Motor neuron (in vitro differentiated cells): Measurements from ENCODE around the gene SLC27A1. TPM values are rescaled to one million over a fixed set of nuclear protein-coding genes. Genes with fewer than 3 reads are reported as not detected.

Source experiments
- ATAC-seq, 8 experiments: fragments of 200-7000 bp; cut with Tn5 transposase; replicated peaks in 6 of 8; 2 replicates each; pipeline ENCODE4 v1.8.0; 2021; ENCODE audit warnings: mild to moderate bottlenecking in 8 of 8, moderate library complexity in 8 of 8
- H3K27ac ChIP-seq, 2 donors: fragments of 250-450 bp; sonication (Bioruptor Pico); 2 replicates each; pipeline ENCODE4 v1.9.0; 2021; ENCODE audit warnings: antibody characterized with exemption in 2 of 2, mild to moderate bottlenecking in 2 of 2, moderate library complexity in 1 of 2
- H3K4me1 ChIP-seq, 2 donors: fragments of 250-450 bp; sonication (Bioruptor Pico); replicated peaks in 1 of 2; 2 replicates each; pipeline ENCODE4 v1.6.1; 2021; ENCODE audit warnings: antibody characterized with exemption in 2 of 2, mild to moderate bottlenecking in 2 of 2, moderate library complexity in 1 of 2
- H3K4me3 ChIP-seq, 5 donors: fragments of 250-450 bp; sonication (Bioruptor Pico); 2 replicates each; pipeline ENCODE4 v1.9.0; 2021; ENCODE audit warnings: antibody characterized with exemption in 5 of 5, mild to moderate bottlenecking in 5 of 5, moderate library complexity in 4 of 5
- WGBS, 10 experiments: fragments of 450-650 bp; shearing (Covaris generic); methylation state at CpG; one replicate each; pipeline ENCODE4 v1.0.0; 2022; 5-methylcytosine and 5-hydroxymethylcytosine counted together
- in situ Hi-C, 9 experiments: fragments of 400-800 bp; cut with MboI; loops; one replicate each; pipeline ENCODE4 v1.15.0; 2021; ENCODE audit warnings: low sequenced_read_pairs in 9 of 9, low pct_unique_long_range_greater_than_20kb in 2 of 9; ENCODE audit not compliant: unreplicated experiment in 9 of 9
- total RNA-seq, 8 experiments: library from RNA; unstranded; fragments of 300-600 nt; gene quantifications; 2 replicates each; pipeline versions ENCODE4 v1.2.3 to v1.2.4, GENCODE V29; 2022

The SLC27A1 gene
- total RNA-seq: 10 to 100 TPM in 5 of 8 experiments, 1 to 10 TPM in 3; 6.5 to 30.5 (median 10.5) TPM

DNA sequence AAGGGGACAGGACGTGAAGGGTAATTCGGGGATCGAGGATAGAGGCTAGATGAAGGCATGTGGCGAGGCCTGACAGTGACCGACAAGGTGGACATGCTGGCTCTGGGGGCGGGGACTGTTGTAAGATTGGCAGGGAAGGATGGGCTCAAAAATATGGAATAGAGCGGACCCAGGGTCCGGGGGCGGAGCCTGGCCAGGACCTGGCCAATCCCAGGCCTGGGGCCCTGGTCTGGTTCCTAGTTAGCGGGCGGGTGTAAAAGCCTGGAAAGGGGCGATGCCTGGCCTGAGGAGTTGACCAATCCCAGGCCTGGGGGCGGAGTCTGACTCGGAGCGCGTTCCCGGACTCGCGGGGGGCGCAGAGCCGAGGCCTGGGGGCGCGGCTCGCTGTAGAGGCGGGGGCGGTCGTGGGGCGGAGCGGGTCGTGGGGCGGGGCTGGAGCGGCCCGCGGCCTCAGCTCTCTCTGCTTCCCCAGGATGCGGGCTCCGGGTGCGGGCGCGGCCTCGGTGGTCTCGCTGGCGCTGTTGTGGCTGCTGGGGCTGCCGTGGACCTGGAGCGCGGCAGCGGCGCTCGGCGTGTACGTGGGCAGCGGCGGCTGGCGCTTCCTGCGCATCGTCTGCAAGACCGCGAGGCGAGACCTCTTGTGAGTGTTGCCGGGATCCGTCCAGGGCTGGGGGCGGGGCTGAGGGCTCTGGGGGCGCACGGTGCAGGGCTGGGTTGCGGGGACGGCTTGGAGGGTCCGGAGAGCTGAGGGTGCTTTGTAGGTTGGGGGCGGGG, at the start of gene SLC27A1:
Gene SLC27A1, plus strand, starts transcription at position 457 of the 774 bp plus-strand sequence. Its CDS starts 17 bp downstream, at position 474.
- H3K4me3 ChIP-seq: peak within 1 kb of the TSS; percentile 57 to 89 (median 73)
- peak within 1 kb of the TSS; percentile 81 to 90 for H3K27ac ChIP-seq
- 0% methylated on average over 1 to 4 of the region's 67 CpGs; no CpG with 5 or more reads in 7 of the 10 experiments for WGBS, 10 experiments
- ATAC-seq: peak; percentile 82 to 93 (median 91)
- in situ Hi-C loops: no loop called here
- peaks cover 11 to 16% of the 10 kb centered on the region in 2 donors for H3K4me1 ChIP-seq

DNA sequence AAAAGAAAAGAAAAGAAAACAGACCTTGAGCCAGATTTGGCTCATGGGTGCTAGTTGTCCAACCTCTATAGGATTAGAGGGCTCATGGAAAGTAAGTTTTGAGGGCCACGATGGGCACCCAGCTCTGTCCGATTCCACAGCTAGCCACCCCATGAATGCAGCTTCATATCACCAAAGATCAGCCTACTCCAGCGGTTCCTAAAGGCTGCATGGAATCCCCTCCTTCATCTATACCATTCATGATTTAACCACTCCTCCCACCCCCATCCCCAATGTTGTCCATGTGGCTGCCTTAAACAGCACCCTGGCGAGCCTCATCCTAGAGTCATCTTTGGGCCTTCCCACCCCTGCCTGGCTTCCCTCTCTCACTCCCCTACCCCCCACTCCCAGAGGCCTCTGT, 48.4 kb upstream of the SLC27A1 start:
- no peak overlapping the region for H3K4me3 ChIP-seq
- no peak overlapping the region for H3K27ac ChIP-seq
- in situ Hi-C loops: no loop called here
- no peak for ATAC-seq
- WGBS, 10 experiments: 94 to 100% methylated on average over 2 to 3 of the region's 4 CpGs; no CpG with 5 or more reads in 8 of the 10 experiments
- peaks cover 4 to 5% of the 10 kb centered on the region in 2 donors for H3K4me1 ChIP-seq

DNA sequence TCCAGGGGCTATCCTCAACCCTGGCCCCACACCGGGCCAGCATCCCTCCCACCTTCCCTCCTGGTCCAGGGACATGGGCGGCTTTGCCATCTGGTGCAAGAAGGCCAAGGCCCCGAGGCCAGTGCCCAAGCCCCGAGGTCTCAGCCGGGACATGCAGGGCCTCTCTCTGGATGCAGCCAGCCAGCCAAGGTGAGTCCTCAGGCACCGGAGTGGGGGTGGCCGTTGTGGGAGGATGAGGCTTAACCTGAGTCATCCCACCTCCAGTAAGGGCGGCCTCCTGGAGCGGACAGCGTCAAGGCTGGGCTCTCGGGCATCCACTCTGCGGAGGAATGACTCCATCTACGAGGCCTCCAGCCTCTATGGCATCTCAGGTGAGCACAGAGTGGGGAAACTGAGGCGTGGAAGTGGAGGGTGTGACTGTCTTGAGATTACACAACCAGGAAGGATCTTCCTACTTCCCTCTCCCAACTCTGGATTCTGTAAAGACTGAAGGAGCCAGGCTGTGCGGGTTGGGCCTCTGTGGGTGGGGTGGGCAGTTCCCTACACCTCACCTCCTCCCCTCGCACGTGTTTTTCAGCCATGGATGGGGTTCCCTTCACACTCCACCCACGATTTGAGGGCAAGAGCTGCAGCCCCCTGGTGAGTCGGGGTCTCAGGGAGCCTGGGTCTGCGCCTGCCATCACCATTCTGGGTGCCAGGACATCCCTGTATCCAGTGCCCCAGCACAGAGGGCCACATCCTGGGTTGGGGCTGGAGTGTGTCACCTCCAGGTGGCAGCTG, 46.7 kb upstream of the SLC27A1 start:
- peaks cover 4 to 5% of the 10 kb centered on the region in 2 donors for H3K4me1 ChIP-seq
- ATAC-seq: no peak
- no peak overlapping the region for H3K4me3 ChIP-seq
- in situ Hi-C loops: no loop called here
- WGBS, 10 experiments: 67 to 90% (median 86%) methylated on average over 2 to 3 of the region's 20 CpGs; no CpG with 5 or more reads in 7 of the 10 experiments
- no peak overlapping the region for H3K27ac ChIP-seq

DNA sequence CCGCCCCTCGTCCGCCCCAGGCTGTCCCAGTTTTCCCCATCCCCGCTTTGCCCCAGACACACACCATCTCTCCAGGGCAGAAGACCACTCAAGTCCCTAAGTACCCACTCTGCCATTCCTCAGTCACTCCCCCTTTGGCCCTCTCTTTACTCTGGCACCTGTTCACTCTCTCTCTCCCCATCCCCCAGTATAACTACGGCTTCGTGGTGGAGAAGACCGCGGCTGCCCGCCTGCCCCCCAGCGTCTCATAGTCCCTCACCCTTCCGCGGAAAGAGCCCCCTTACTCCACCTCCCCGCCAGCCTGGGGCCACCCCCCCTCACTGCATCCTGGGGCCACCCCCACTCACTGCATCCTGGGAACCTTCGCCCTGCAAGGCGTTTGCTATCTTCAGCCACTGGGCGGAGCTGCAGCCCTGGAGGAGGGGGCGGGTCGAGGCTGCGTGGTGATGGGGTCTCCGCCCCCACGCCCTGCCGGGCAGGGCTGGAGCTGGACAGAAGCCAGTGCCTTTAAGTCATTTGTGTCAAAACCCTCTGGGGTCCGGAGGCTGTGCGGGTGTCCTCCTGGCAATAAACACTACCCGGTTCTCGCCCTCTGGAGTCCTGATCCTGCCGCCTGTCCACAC, 45.5 kb upstream of the SLC27A1 start:
- H3K4me3 ChIP-seq: no peak overlapping the region
- no peaks in the 10 kb centered on the region for H3K4me1 ChIP-seq
- ATAC-seq: peak; percentile 41 to 84 (median 82)
- H3K27ac ChIP-seq: no peak overlapping the region
- 0 to 100% methylated on average over 1 to 2 of the region's 27 CpGs; no CpG with 5 or more reads in 8 of the 10 experiments for WGBS, 10 experiments
- in situ Hi-C loops: no loop called here

DNA sequence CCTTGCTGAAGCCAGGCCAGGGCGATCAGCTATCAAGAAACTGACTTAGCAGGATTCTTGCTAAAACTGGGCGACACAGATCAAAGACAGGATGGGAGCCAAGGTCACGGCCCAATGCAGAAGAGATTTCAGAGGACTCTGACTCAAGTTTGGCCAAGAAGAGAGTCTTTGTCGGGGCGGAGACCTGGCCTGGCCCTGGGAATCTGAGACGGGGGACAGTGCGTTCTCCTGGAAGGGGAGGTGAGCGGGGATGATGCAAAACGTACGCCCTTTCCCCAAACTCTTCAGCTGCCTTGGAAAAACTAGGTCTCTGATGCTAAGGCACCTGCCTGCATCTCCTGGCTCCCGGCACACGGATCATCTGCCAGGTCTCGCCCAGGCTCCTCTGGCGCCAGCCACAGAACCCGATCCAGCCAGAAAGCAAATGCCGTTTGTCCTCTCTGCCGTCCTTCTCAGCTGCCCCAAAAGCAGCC, 40.6 kb upstream of the SLC27A1 start:
- ATAC-seq: peak in 1 of 8 experiments; percentile 50
- Histone ChIP-seq H3K27ac (no peak overlapping the region), H3K4me1 (no peaks in the 10 kb centered on the region), H3K4me3 (no peak overlapping the region)
- WGBS, 10 experiments: 20 to 81% (median 72%) methylated on average over 1 to 6 of the region's 17 CpGs; no CpG with 5 or more reads in 2 of the 10 experiments
- in situ Hi-C loops: no loop called here

DNA sequence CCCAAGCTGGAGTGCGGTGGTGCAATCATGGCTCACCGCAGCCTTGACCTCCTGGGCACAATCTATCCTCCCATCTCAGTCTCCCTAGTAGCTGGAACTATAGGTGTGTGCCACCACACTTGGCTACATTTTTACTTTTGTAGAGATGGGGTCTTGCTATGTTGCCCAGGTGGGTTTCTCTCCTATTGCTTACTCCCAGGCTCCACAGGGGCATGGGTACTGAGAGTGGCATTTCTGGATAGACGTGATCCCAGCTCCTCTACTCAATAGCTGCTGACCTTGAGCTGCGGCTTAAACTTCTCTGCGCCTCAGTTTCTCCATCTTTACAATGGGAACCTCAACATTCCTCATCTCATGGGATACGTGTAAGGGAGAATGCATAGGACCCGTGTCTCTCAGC, 38.9 kb upstream of the SLC27A1 start:
- ATAC-seq: no peak

DNA sequence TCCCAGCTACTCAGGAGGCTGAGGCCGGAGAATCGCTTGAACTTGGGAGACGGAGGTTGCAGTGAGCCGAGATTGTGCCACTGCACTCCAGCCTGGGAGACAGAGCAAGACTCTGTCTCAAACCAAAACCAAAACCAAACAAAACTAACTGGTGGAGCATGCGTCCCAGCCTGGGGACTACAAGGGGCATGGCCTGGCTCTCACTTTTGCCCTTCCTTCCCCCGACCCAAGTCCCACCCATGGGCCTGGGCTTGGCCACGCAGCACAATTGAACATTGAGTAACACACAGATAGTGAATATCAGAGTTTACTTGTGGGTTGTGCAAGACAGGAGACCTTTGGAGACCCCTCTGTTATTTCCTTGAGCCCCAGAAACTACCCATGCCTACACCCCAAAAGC, 35.1 kb upstream of the SLC27A1 start:
- WGBS, 10 experiments: 60 to 95% methylated on average over 1 to 4 of the region's 7 CpGs; no CpG with 5 or more reads in 8 of the 10 experiments

More for the DNA sequence above, 38.9 kb upstream of the SLC27A1 start:
- Histone ChIP-seq H3K4me3 (no peak overlapping the region), H3K4me1 (no peaks in the 10 kb centered on the region), H3K27ac (no peak overlapping the region)
- WGBS, 10 experiments: 60 to 100% (median 85%) methylated on average over 1 to 4 of the region's 7 CpGs; no CpG with 5 or more reads in 5 of the 10 experiments
- in situ Hi-C loops: no loop called here

DNA sequence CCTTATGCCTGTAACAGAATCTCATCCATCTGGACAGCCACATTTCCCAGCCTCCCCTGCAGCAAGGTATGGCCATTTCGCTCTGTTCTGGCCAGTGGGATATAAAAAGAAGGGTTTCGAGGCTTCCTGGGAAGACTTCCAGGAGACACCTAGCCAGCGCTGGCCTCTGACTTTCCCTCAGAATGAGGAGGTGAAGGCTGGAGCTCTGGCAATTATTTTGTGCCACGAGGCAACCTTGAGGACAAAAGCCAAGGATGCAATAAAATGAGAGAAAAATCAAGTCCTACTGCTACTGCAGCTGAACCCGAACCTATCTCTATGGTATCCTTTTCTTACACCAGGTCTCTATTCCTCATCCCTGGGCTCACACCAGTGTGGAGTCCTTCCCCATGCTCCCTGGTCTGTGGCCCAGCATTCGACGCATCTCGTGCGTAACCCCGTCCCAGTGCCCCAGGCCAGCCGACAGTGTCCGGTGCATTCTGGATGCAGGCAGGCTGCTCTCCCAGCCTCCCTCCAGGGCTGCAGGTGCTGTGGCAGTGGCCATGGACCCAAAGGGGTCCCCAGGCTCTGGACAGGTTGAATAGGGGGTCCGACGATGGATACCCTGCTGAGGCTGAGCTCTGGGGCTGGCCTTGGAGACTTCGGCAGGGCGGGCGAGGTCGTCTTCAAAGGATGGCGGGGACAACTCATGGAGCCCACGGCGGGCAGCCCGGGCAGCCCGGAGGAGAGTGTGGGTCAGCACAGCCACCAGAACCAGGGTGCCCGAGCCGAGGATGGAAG, 34.0 kb upstream of the SLC27A1 start:
- in situ Hi-C loops: no loop called here
- 50 to 100% (median 92%) methylated on average over 1 to 4 of the region's 25 CpGs; no CpG with 5 or more reads in 2 of the 10 experiments for WGBS, 10 experiments
- Histone ChIP-seq H3K27ac (no peak overlapping the region), H3K4me3 (no peak overlapping the region), H3K4me1 (no peaks in the 10 kb centered on the region)
- no peak for ATAC-seq

More for the DNA sequence above, 35.1 kb upstream of the SLC27A1 start:
- in situ Hi-C loops: no loop called here
- ATAC-seq: no peak
- Histone ChIP-seq H3K4me1 (no peaks in the 10 kb centered on the region), H3K4me3 (no peak overlapping the region), H3K27ac (no peak overlapping the region)

DNA sequence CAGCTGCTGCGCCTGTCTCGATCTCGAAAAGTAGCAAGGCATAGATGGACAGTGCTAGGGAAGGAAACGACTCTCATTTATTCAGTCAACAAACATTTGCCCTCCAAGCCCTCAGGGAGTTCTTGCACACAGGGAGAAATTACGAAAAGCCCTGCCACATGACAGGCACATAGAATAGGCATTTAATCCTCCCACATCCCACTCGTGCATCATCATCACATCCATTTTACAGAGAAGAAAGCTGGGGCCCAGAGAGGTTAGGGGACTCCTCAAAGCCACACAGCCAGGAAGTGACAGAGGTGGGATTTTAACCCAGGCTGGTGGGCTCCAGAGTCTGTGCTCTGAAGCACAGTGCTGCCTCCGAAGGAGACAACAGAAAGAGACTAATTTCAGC, 33.5 kb upstream of the SLC27A1 start:
- in situ Hi-C loops: no loop called here
- no peak for ATAC-seq
- Histone ChIP-seq H3K27ac (no peak overlapping the region), H3K4me3 (no peak overlapping the region), H3K4me1 (no peaks in the 10 kb centered on the region)
- WGBS, 10 experiments: 6 to 58% (median 38%) methylated on average over 1 to 4 of the region's 7 CpGs; no CpG with 5 or more reads in 4 of the 10 experiments

DNA sequence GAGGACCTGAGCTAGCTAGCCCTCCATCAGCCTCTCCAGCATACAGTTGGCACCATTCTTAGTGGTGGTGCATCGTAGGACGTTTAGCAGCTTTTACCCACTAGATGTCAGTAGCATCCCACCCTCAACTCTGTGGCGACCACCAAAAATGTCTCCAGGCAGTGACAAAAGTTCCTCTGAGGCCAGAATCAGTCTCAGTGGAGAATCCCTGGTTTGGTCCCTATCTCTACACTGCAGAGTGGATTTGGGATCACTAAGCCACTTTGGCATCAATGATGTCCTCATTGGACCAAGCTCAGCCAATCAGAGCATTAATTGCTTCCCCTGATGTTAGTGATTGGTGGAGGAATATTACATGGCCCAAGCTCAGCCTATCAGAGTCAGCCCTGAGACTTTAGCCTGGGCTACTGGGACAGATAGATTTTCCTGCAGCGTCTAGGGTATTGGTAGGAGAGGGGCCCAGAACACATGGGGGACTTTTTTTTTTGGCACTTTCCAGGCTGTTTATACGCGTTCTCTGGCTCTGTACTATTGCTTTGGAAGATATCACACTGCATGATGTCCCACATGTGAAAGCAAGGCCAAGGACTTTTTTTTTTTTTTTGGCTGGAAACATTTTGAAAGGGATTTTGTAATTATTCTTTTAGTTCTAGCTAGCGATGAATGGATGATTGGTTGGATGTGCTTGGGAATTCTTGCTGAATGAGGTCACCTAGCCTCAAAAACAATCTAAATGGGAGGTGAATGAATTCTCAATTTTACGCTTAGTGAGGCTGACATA, 28.9 kb upstream of the SLC27A1 start:
- H3K27ac ChIP-seq: no peak overlapping the region
- H3K4me3 ChIP-seq: no peak overlapping the region
- no peaks in the 10 kb centered on the region for H3K4me1 ChIP-seq
- WGBS, 10 experiments: 0 to 100% (median 64%) methylated on average over 1 to 7 of the region's 8 CpGs
- peak; percentile 40 to 77 (median 62) for ATAC-seq
- in situ Hi-C loops: no loop called here

DNA sequence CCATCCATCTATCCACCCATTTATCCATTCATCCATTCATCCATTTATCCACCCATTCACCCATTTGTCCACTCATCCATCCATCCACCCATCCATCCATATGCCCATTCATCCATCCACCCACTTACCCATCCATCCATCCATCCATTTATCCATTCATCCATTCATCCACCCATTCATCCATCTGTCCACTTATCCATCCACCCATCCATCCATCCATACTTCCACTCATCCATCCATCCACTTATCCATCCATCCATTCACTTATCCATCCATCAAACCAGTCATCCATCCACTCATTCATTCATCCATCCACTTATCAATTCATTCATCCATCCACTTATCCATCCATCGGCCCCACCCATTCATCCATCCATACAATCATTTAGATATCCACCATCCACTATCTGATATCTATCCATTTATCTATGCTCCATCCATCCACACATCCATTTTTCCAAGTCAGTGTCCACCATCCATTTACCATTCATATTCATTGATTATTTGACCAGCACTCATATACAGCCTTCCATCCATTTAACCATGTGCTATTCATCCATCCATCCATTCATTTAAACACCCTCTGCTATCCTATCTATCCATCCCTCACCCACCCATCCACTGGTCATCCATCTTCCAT, 24.7 kb upstream of the SLC27A1 start:
- in situ Hi-C loops: no loop called here
- peaks cover 0 to 4% of the 10 kb centered on the region in 2 donors for H3K4me1 ChIP-seq
- H3K27ac ChIP-seq: no peak overlapping the region
- WGBS, 10 experiments: 45 to 100% (median 98%) methylated on average over 1 of the region's 1 CpG
- ATAC-seq: no peak
- H3K4me3 ChIP-seq: no peak overlapping the region
